ENCODE data around the gene SIGLEC10. TPM values are rescaled to one million over a fixed set of nuclear protein-coding genes. Genes with fewer than 3 reads are reported as not detected.

Gene SIGLEC10
- total and polyA plus RNA-seq, 7 experiments from 2014 or later: 0.06 to 36.5 (median 0.51) TPM

- H3K27me3 ChIP-seq (ENCODE audit: control insufficient read depth in 2 of 2, insufficient read depth in 2 of 2, low read length in 2 of 2): no peaks in the 10 kb centered on the region
- no peaks in the 10 kb centered on the region for H3K9me3 ChIP-seq (ENCODE audit: control insufficient read depth in 2 of 3, low read length in 3 of 3)
- Mint-ChIP-seq H3K9me3 (no peaks in the 10 kb centered on the region), H3K4me3 (peak overlapping the region in 6 of 10 donors; percentile 18 to 71 (median 37)), H3K27me3 (peaks cover 0 to 4% (median 0%) of the 10 kb centered on the region in 5 donors), H3K27ac (peak overlapping the region in 1 of 9 donors; percentile 74), H3K36me3 (no peaks in the 10 kb centered on the region), H3K4me1 (peaks cover 6 to 54% (median 16%) of the 10 kb centered on the region in 7 donors)
- H3K36me3 ChIP-seq (ENCODE audit: control insufficient read depth in 2 of 3, insufficient read depth in 3 of 3, low read length in 3 of 3): no peaks in the 10 kb centered on the region
- DNase-seq: no peak
- no peak overlapping the region for H3K4me3 ChIP-seq (ENCODE audit: low read length)
- ChIA-PET POLR2A (no interaction called here), CTCF (interaction anchor here (0.6 kb wide), 1 partner anchor 43 kb away, joined by 3 read pairs; no protein-coding TSS in a partner anchor)
- no peak for ATAC-seq
- intact Hi-C loops (cut with micrococcal nuclease): no loop called here
- peaks cover 0 to 19% of the 10 kb centered on the region in 2 donors for H3K4me1 ChIP-seq (ENCODE audit: control insufficient read depth in 2 of 2, insufficient read depth in 2 of 2, low read length in 2 of 2)
- no peak overlapping the region for H3K27ac ChIP-seq (ENCODE audit: low read depth, low read length)
Observed at GRCh38 chr19:51392701-51393100, 24.7 kb downstream of the SIGLEC10 start.

GRCh38 chr19:51391073-51391611 is 26.3 kb downstream of the SIGLEC10 start:
- ChIA-PET CTCF (no interaction called here), POLR2A (no interaction called here)
- Mint-ChIP-seq H3K4me3 (peak overlapping the region in 3 of 10 donors; percentile 1 to 55 (median 38)), H3K27ac (peak overlapping the region in 2 of 9 donors; percentile 56 to 77), H3K36me3 (no peaks in the 10 kb centered on the region), H3K9me3 (no peaks in the 10 kb centered on the region), H3K27me3 (peaks cover 0 to 4% (median 0%) of the 10 kb centered on the region in 5 donors), H3K4me1 (peaks cover 6 to 53% (median 16%) of the 10 kb centered on the region in 7 donors)
- ATAC-seq (no peak), DNase-seq (no peak)
- H3K4me1 ChIP-seq (ENCODE audit: control insufficient read depth in 2 of 2, insufficient read depth in 2 of 2, low read length in 2 of 2): peaks cover 0 to 27% of the 10 kb centered on the region in 2 donors
- no peaks in the 10 kb centered on the region for H3K27me3 ChIP-seq (ENCODE audit: control insufficient read depth in 2 of 2, insufficient read depth in 2 of 2, low read length in 2 of 2)
- H3K36me3 ChIP-seq (ENCODE audit: control insufficient read depth in 2 of 3, insufficient read depth in 3 of 3, low read length in 3 of 3): no peaks in the 10 kb centered on the region
- no peaks in the 10 kb centered on the region for H3K9me3 ChIP-seq (ENCODE audit: control insufficient read depth in 2 of 3, low read length in 3 of 3)
- no peak overlapping the region for H3K27ac ChIP-seq (ENCODE audit: low read depth, low read length)
- no peak overlapping the region for H3K4me3 ChIP-seq (ENCODE audit: low read length)
- intact Hi-C loops (cut with micrococcal nuclease): no loop called here

GRCh38 chr19:51389143-51389542 is 28.3 kb downstream of the SIGLEC10 start:
- ATAC-seq: no peak
- Histone ChIP-seq H3K9me3 (ENCODE audit: control insufficient read depth in 2 of 3, low read length in 3 of 3) (no peaks in the 10 kb centered on the region), H3K27me3 (ENCODE audit: control insufficient read depth in 2 of 2, insufficient read depth in 2 of 2, low read length in 2 of 2) (no peaks in the 10 kb centered on the region), H3K4me1 (ENCODE audit: control insufficient read depth in 2 of 2, insufficient read depth in 2 of 2, low read length in 2 of 2) (peaks cover 0 to 17% of the 10 kb centered on the region in 2 donors), H3K4me3 (ENCODE audit: low read length) (no peak overlapping the region), H3K36me3 (ENCODE audit: control insufficient read depth in 2 of 3, insufficient read depth in 3 of 3, low read length in 3 of 3) (no peaks in the 10 kb centered on the region), H3K27ac (ENCODE audit: low read depth, low read length) (no peak overlapping the region)
- intact Hi-C loops (cut with micrococcal nuclease): no loop called here
- CTCF ChIA-PET: interaction anchor here (0.6 kb wide), 1 partner anchor 180 kb away, joined by 3 read pairs; no protein-coding TSS in a partner anchor
- H3K27ac Mint-ChIP-seq: no peak overlapping the region
- H3K27me3 Mint-ChIP-seq: peaks cover 0 to 4% (median 0%) of the 10 kb centered on the region in 5 donors
- no peak for DNase-seq
- H3K4me1 Mint-ChIP-seq: peaks cover 5 to 34% (median 6%) of the 10 kb centered on the region in 7 donors
- POLR2A ChIA-PET: no interaction called here
- H3K9me3 Mint-ChIP-seq: no peaks in the 10 kb centered on the region
- peak overlapping the region in 1 of 10 donors; percentile 69 for H3K4me3 Mint-ChIP-seq
- no peaks in the 10 kb centered on the region for H3K36me3 Mint-ChIP-seq

- Histone ChIP-seq H3K4me3 (ENCODE audit: low read length) (peak within 1 kb of the TSS; percentile 27), H3K4me1 (ENCODE audit: control insufficient read depth in 2 of 2, insufficient read depth in 2 of 2, low read length in 2 of 2) (peaks cover 0 to 13% of the 10 kb centered on the region in 2 donors), H3K27ac (ENCODE audit: low read depth, low read length) (no peak within 1 kb of the TSS), H3K36me3 (ENCODE audit: control insufficient read depth in 2 of 3, insufficient read depth in 3 of 3, low read length in 3 of 3) (no peaks in the 10 kb centered on the region), H3K9me3 (ENCODE audit: control insufficient read depth in 2 of 3, low read length in 3 of 3) (no peaks in the 10 kb centered on the region), H3K27me3 (ENCODE audit: control insufficient read depth in 2 of 2, insufficient read depth in 2 of 2, low read length in 2 of 2) (no peaks in the 10 kb centered on the region)
- H3K4me1 Mint-ChIP-seq: peaks cover 0 to 26% (median 6%) of the 10 kb centered on the region in 7 donors
- POLR2A ChIA-PET: no interaction called here
- no peaks in the 10 kb centered on the region for H3K36me3 Mint-ChIP-seq
- peaks cover 0 to 2% (median 0%) of the 10 kb centered on the region in 11 donors for H3K9me3 Mint-ChIP-seq
- intact Hi-C loops (cut with micrococcal nuclease): no loop called here
- DNase-seq: no peak
- peak within 1 kb of the TSS in 1 of 9 donors; percentile 55 for H3K27ac Mint-ChIP-seq
- peak within 1 kb of the TSS in 1 of 10 donors; percentile 63 for H3K4me3 Mint-ChIP-seq
- CTCF ChIA-PET: no interaction called here
- ATAC-seq: no peak
- H3K27me3 Mint-ChIP-seq: peaks cover 0 to 4% (median 0%) of the 10 kb centered on the region in 5 donors
Observed at GRCh38 chr19:51387924-51388389, 29.5 kb downstream of the SIGLEC10 start, which contains the start of gene LIM2. Gene LIM2 (minus strand): TSS chr19:51387974. CDS start chr19:51387443, 531 bp downstream.

- peaks cover 0 to 8% (median 0%) of the 10 kb centered on the region in 11 donors for H3K9me3 Mint-ChIP-seq
- intact Hi-C loops (cut with micrococcal nuclease): no loop called here
- peaks cover 0 to 21% (median 6%) of the 10 kb centered on the region in 7 donors for H3K4me1 Mint-ChIP-seq
- ChIA-PET CTCF (no interaction called here), POLR2A (no interaction called here)
- H3K36me3 ChIP-seq (ENCODE audit: control insufficient read depth in 2 of 3, insufficient read depth in 3 of 3, low read length in 3 of 3): no peaks in the 10 kb centered on the region
- peak overlapping the region in 1 of 10 donors; percentile 63 for H3K4me3 Mint-ChIP-seq
- no peaks in the 10 kb centered on the region for H3K9me3 ChIP-seq (ENCODE audit: control insufficient read depth in 2 of 3, low read length in 3 of 3)
- peak overlapping the region; percentile 27 for H3K4me3 ChIP-seq (ENCODE audit: low read length)
- peak overlapping the region in 1 of 9 donors; percentile 55 for H3K27ac Mint-ChIP-seq
- H3K4me1 ChIP-seq (ENCODE audit: control insufficient read depth in 2 of 2, insufficient read depth in 2 of 2, low read length in 2 of 2): peaks cover 0 to 13% of the 10 kb centered on the region in 2 donors
- no peak overlapping the region for H3K27ac ChIP-seq (ENCODE audit: low read depth, low read length)
- no peaks in the 10 kb centered on the region for H3K27me3 ChIP-seq (ENCODE audit: control insufficient read depth in 2 of 2, insufficient read depth in 2 of 2, low read length in 2 of 2)
- H3K36me3 Mint-ChIP-seq: peaks cover 0 to 4% (median 0%) of the 10 kb centered on the region in 5 donors
- peak; percentile 67 for ATAC-seq
- peaks cover 0 to 4% (median 0%) of the 10 kb centered on the region in 5 donors for H3K27me3 Mint-ChIP-seq
- DNase-seq: no peak
Observed at GRCh38 chr19:51386882-51387520, 30.4 kb downstream of the SIGLEC10 start.

GRCh38 chr19:51382004-51382403 is 35.4 kb downstream of the SIGLEC10 start:
- no peak overlapping the region for H3K4me3 ChIP-seq (ENCODE audit: low read length)
- Mint-ChIP-seq H3K27me3 (no peaks in the 10 kb centered on the region), H3K36me3 (peaks cover 0 to 9% (median 0%) of the 10 kb centered on the region in 5 donors), H3K4me1 (peaks cover 0 to 16% (median 0%) of the 10 kb centered on the region in 7 donors), H3K27ac (no peak overlapping the region), H3K9me3 (peaks cover 0 to 25% (median 4%) of the 10 kb centered on the region in 11 donors), H3K4me3 (peak overlapping the region in 1 of 10 donors; percentile 5)
- peaks cover 0 to 4% (median 0%) of the 10 kb centered on the region in 3 experiments for H3K9me3 ChIP-seq (ENCODE audit: control insufficient read depth in 2 of 3, low read length in 3 of 3)
- no peaks in the 10 kb centered on the region for H3K27me3 ChIP-seq (ENCODE audit: control insufficient read depth in 2 of 2, insufficient read depth in 2 of 2, low read length in 2 of 2)
- ATAC-seq (no peak), DNase-seq (no peak)
- intact Hi-C loops (cut with micrococcal nuclease): no loop called here
- POLR2A ChIA-PET: no interaction called here
- H3K4me1 ChIP-seq (ENCODE audit: control insufficient read depth in 2 of 2, insufficient read depth in 2 of 2, low read length in 2 of 2): peaks cover 0 to 12% of the 10 kb centered on the region in 2 donors
- H3K27ac ChIP-seq (ENCODE audit: low read depth, low read length): no peak overlapping the region
- CTCF ChIA-PET: no interaction called here
- no peaks in the 10 kb centered on the region for H3K36me3 ChIP-seq (ENCODE audit: control insufficient read depth in 2 of 3, insufficient read depth in 3 of 3, low read length in 3 of 3)

Data from naive thymus-derived CD4-positive, alpha-beta T cell (primary cell).